Kidney glomerular epithelial cell (primary cell): ENCODE data around the gene RNF41.
A peak's percentile ranks its signal among the peaks of the same experiment; 100 is the strongest.

Source experiments
- DNase-seq: peaks from one replicate; lab custom pipeline; 2025; lab: John Stamatoyannopoulos, UW

Gene RNF41

DNA sequence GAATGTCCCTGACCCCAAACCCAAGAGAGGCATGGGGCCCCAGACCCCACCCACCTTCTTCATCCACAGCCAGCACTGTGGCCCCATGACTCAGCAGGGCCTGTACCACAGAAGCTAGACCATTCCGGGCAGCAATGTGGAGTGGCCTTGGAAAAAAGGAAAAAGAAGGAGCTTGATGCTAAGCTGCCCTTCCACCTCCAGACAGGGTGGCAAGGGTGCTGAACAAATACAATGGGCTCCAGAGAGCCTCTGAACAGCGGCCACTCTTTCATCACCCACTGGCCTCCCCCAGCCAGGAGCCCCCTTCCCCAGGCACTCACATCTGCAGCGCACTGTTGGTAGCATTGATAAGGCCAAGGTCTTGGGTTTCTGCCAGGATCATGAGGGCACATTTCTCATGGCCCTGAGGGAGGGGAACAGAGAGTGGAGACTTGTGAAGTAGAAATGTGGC lies 22.0 kb upstream of the RNF41 start:
- DNase-seq: no peak

DNA sequence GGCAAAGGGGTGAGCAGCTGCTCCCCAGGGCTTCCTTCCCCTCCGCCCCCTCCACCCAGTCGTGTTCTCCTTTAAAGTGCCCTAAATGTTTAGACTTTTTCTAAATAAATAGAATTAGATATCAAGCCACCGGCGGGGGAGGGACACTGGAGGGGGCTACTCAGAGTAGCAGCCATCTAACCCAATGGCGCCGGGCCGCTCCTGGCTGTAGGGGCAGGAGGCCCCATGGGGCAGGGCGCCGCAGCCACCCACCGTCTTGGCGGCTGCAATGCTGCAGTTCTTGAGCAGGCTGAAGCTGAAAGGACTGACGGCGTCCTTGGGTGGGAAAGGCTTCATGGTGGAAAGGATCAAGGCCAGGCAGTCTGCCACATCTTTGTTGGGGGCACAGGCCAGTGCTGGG lies 21.3 kb upstream of the RNF41 start:
- no peak for DNase-seq

DNA sequence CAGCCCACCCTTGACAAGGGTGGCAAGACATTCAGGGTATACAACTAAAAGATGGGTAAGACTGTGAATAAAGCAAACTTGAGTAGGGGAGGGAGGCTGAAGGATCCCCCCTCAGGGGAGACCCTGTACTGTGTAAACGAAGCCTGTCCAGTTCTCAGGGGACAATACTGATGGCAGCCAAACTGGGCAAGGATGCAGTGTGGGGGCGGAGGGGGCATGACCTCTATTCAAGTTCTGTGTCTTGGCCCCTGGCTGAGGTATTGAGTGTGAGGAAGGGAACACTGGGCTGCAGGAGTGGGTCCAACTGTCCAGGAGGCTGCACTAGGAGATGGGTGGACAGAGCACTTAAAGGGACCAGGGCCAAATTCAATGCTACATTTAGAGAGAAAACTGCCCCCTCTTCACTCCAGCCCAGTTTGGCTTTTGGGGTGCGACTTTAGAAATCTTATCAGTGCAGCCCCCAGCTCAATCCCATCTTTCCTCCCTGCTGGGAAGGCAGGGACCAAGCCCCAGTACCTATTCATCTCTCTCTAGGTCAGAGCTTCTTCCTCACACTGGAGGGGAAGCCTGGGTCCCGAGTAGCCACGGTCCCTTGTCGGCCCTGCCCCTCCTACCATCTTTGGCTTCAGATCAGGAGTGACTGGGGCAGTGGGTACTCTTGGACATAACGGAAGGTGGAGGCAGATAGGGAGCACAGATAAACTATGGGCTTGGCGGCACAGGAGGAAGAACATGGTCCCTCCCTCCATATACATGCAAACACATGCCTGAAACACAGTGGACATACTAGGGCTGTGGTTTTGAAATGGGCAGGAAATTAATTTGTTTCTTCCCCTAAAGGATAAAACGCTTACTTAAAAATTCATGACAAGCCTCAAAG lies 19.9 kb upstream of the RNF41 start:
- no peak for DNase-seq

DNA sequence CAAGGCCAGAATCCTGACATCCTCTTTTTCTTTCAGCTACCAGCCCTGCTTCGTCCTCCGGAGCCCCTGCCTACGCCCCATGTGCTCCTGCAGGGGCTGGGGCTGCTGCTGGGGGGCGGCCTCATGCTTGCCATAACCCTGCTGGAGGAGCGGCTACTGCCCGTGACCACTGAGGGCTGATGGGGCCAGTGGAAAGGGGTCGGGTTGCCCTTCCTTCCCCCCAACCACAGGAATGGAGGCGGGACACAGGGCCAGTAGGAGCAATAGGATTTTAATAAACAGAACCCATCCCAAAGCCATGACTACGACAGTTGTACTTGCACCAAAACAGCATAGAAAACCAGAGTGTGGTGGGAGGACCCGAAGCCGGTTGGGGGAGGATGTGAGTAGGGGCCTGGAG lies 15.8 kb upstream of the RNF41 start:
- no peak for DNase-seq

DNA sequence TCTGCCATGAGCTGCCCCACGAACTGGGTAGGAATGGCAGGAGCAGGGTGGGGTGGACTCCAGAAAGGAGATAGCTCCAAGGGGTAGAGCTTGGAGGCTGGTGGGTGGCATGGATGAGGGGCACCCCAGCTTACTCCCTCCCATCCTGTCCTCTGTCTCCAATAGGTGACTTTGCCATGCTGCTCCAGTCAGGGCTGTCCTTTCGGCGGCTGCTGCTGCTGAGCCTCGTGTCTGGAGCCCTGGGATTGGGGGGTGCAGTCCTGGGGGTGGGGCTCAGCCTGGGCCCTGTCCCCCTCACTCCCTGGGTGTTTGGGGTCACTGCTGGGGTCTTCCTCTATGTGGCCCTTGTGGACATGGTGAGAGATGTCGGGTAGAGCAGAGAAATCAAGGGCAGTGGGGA lies 15.3 kb upstream of the RNF41 start:
- DNase-seq: no peak

DNA sequence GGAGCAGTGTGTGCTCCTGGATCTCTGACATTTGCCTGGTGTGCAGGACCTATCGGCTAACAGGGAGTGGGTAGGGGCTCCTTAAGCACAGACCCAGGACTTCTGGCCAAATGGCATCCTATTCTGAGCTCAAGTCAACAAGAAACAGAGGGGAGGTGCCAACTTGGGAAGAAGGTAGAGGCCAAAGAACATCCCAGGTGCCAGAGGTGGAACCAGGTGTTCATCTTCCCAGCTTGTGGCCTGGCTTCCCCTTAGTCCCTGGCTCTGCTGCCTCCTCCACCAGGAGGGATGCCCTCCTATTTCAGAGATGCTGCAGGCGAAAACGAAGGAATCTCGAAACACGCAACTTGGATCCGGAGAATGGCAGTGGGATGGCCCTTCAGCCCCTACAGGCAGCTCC lies 14.4 kb upstream of the RNF41 start:
- no peak for DNase-seq

DNA sequence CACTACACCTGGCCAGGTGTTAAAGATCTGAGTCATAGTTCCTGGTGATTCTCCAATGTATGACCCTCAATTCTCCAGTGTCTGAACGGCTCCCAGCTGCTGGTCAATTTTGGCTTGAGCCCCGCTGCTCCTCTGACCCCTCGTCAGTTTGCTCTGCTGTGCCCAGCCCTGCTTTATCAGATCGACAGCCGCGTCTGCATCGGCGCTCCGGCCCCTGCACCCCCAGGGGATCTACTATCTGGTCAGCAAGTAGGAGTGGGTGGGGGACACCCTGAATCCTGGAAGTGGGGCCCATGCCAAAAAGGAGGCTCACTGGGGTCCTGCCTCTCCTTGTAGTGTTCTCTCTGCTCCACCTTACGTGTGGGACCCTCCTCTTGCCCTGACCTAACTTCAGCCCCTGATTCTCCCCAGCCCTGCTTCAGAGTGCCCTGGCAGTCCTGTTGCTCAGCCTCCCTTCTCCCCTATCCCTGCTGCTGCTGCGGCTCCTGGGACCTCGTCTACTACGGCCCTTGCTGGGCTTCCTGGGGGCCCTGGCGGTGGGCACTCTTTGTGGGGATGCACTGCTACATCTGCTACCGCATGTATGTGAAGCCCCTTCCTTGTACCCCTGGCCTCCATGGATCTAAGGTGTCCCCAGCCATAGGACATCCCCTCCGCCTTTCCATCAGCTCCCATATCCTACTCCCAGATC lies 13.2 kb upstream of the RNF41 start:
- no peak for DNase-seq

DNA sequence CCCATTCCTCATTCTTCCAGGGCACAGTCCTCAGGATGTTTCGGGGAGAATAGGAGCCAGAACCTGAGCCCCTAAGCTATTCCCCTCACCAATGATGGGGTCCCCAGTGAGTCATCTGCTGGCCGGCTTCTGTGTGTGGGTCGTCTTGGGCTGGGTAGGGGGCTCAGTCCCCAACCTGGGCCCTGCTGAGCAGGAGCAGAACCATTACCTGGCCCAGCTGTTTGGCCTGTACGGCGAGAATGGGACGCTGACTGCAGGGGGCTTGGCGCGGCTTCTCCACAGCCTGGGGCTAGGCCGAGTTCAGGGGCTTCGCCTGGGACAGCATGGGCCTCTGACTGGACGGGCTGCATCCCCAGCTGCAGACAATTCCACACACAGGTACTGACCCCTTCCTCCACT lies 9.5 kb upstream of the RNF41 start:
- DNase-seq: no peak

DNA sequence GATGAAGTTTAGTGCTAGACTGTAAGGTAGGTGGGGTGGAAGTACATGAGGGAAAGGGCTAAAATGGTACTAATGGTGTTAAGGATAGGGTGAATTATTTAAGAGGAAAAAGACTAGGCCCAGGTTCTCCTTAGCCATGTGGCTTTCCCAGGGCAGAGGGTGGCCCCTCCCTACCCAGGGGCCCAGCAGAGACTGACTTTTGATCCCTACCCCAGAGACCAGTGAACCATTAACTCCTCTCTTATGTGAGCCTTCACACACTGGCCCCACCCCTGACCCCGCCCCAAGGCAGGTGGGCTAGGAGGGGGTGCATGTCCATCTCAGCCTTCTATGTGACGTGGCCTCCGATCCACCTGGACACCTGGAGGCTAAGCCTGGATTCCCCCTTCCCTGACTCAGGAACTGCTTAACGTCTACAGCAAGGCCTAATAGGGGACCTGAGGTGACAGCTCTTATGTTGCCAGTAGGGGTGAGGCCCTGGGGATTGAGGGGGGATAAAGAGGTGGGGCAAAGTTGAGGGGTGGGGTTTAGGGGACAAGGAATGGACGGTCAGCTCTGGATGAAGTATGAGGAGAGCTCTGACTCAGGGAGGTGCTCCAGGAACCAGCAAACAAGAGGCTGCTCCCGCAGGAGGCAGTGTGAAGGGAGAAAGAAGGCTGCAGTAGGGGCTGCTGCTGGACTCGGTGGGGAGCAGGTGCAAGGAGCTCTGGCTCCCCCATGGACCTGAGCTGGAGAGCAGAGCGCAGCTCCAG lies 8.9 kb upstream of the RNF41 start:
- no peak for DNase-seq

DNA sequence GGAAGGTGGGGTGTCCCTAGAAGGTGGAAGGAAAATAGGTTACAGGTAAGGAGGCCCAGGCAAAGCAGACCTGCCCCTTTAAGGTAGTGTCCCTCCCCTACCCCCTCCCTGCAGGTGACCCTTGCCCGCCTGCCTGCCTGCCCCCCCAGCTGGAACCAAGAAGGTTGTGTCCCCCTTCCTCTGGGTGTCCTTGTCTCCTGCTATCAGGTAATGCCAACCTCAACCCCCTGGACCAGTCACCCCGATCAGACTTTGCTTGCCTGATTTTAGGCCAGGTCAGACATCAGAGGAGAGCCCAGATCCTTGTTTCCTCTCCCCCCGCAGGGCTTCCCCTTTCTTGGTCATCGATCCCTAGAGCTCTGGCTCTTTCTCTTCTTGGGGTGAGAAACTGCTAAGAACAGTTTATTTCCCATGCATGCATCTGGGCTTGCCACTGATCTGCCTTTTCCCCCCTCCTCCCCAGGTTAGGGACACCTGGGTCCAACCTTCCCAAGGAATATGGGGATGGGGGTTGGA lies 8.3 kb upstream of the RNF41 start, which contains the start of gene SLC39A5:
Gene SLC39A5, plus strand, starts transcription at position 136 of the 516 bp plus-strand sequence. CDS start 1,224 bp downstream, outside the sequence.
- no peak for DNase-seq

DNA sequence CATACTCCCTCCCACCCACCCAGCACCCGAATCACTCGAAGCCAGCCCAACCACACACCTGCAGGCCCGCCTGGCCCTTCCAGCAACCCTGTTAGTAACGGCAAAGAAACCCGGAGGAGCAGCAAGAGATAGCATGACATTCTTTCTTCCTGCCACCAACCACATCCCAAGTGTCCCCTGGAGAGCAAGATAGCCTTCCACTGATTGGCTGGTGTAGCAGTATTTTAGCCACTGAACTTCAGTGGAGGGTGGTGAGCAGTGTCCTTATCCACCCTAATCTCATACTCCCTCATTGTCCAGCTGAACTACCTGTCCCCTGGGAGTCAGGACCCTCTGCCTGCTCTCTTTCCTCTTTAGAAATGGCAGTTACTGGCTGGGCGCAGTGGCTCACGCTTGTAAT lies 7.4 kb upstream of the RNF41 start:
- DNase-seq: no peak

DNA sequence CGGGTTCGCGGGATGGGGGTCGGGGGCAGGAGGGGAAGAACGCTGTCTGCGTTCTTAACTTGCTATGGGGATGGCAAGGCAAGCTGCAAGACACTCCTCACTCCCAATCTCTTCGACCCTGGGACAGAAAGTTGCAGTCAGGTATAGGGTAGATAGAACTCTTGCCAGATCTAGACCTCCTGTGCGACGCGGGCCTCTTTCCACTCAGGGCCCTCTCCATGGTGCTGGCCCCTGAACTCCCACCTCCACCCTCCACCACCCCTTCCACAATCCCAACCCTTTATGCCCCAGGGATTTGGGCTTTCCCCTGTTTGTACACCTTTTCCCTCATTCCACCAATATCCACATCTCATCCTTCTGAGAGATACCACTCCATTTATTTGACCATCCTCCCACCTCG lies 3.2 kb upstream of the RNF41 start:
- DNase-seq: no peak

DNA sequence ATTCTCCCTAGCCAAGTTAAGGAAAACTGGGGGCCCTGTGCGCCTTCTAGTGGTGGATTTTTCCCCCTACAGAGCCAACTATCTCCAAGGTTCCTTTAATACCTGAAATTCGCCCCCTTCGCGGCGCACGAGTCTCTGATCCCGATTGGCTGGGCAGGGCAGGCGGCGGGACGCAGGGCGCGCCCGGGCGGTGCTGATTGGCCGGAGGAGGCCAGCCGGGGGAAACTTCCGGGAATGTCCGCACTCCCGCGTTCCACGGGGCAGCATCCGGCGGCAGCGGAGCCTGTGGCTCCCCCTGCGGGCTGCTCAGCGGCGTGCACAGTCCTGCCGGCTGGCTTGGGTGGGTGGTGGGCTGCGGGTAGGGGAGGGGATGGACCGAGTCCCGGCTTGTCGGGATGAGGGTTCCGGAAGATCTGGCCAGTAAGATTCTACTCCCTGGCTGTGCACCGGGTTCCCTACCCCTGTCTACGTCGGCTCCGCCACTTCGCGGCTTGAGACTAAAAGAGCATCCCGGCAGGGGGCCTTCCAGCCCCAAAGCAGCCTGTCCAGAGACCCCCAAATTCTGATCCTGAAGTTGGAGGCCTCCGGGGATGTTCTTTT lies 2.5 kb upstream of the RNF41 start, which contains the start of gene NABP2:
Gene NABP2, plus strand, starts transcription at position 241 of the 600 bp plus-strand sequence. CDS start 515 bp downstream, outside the sequence.
- peak; percentile 97 for DNase-seq

DNA sequence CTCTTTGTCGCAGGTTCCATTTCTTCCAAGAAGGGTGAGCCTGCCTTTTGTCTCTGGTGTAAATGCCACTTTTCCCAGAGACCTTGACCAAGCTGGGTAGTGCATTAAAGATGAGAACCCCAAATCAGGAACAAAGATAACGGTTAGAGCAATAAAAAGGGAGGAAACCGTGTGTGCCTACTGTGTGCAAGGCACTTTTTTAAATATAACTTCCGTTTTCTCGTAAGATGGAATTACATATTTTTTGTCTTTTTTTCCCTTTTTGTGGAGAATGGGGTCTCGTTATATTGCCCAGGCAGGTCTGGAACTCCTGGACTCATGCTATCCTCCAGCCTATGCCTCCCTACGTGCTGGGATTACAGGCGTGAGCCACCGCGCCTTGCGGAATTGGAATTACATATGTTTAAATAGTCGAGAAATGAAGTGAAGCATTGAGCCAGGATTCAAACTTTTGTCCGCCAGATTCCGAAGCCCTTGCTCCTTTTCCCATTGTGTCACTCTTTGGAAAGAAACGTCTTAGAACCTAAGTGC lies 1.9 kb upstream of the RNF41 start:
- DNase-seq: no peak

DNA sequence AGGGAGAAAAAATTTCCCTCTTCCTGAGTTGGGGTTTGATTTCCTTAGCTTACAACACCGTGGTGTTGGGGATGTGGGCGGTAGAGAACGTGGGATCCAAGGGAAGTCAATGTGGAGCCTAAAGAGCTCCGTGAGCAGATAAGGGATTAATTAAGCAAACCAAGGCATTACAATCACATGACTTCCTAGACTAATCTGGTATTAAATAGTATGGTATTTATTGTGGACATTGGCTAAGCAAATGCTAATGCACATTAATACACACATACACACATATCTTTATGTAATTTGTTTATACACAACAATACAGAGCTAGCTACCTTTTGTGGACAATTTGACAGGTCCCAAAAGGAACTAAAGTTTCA lies 791 bp upstream of the RNF41 start:
- no peak for DNase-seq

DNA sequence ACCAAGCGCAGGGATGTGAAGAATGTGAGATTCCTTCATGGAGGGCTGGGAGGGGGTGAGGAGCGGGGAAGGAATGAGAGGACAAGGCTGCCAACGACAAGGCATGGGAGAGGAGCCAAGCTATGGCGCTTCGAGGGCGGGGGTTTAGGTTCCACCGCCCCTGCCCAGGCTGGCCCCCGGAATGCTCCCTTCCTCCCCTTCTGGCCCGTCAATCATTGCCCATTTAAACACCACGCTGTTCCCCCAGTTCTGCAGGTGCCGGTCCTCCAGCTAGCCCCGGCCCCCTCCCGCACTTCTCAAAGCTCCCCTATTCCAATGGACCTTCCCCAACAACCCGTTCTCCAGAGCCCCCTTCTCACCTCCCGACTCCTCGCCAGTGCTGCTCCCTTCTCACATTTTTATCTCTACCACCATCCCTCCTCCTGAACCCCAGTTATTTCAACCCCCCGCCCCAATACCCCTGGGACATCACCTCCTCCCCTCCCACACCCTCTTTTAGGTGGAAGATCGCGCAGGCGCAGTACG lies 428 bp downstream of the RNF41 start:
- no peak for DNase-seq

DNA sequence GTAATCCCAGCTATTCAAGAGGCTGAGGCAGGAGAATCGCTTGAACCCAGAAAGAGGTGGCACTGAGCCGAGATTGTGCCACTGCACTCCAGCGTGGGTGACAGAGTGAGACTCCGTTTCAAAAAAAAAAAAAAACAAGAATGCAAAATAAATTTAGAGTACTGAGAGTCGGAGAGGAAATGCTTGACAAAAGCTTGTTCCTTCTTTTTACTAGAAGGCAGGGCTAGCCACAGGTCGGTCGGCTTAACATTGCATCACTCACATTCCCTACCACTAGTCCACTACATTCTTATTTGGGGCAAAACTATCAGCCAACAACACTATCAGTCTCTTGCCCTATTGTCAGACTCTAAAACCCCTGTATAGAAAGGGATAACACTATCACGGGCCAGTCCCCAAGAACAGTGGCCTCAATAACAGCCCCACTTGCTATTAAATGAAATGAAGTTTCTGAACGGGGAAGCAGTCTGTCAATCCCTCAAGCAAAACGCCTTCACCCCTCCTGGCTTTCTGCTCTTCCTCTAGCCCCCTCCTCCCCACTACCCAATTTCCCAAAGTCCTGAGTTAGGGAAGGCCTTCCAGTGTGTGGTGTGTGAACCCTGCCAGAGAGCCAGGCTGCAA lies 1.0 kb downstream of the RNF41 start:
- peak; percentile 25 for DNase-seq

DNA sequence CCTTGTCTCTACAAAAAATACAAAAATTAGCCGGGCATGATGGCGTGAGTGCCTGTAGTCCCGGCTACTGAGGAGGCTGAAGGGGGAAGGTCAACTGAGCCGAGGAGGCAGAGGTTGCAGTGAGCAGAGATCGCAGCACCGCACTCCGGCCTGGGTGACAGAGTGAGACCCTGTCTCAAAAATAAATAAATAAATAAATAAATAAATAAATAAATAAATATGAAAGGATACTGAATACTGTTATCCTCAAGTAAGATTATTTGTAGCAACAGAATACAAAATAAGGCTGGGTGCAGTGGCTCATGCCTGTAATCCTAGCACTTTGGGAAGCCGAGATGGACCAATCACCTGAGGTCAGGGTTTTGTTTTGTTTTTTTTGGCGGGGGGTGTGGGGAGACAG lies 1.9 kb downstream of the RNF41 start:
- DNase-seq: no peak

DNA sequence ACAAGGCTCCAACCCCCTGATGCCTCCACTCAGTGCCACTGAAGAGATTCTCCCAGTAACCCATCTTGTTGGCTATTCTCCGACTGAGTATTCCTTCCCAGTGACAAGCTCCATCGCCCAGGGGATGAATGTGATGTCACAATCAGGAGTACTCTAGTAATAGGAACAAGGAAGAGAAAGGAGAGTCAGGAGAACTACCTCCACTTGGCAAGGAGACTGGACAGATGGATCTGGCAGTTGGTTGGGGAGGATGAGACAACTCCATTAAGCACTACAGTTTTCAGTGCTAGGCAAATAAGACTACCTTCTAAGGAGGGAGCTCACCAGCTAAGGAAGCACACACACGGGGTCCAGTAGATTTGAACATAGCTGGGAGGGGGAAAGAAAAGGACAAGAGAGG lies 5.3 kb downstream of the RNF41 start:
- DNase-seq: no peak

DNA sequence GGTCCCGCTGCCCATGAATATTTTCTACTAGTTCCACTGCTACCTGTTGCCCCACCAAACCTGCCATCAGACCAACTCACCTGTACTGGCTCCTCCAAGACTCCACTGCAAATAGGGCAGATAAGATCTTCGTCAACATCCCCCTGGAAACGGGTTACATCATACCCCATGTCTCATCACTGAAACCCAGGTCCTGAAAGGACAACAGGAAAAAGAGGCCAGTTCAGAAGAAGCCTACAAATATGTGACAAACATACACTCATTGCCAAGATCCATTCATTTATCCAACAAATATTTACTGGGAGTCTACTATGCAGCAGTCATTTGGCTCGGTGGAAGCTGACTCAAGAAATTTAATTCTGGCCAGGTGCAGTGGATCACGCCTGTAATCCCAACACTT lies 7.8 kb downstream of the RNF41 start:
- DNase-seq: no peak

DNA sequence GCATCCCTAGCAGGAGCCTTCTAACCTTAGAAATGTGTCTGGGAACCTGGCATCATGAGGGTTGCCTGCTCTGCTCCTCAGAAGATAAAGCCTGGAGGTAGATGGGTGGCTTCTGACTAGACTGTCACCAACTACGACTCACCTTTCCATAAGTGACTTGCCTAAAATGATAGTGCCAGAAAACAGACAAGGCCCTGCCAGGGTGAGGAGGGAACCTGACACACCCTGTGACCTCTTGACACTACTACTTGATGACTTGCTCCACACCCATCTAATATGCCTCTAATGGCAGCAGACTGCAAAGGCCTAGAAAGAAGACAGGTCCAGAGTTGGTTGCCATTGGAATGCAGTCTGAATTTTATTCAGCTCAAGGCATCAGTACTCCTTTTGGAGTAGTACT lies 9.4 kb downstream of the RNF41 start:
- no peak for DNase-seq
